Neural progenitor cell (in vitro differentiated cells): ENCODE measurements around the gene OPCML.

Source experiments
- CTCF ChIP-seq: fragments of 200-600 bp; sonication (generic); IDR thresholded peaks from 2 replicates; pipeline ENCODE4 v1.5.1; 2017; ENCODE audit warnings: antibody characterized with exemption, mild to moderate bottlenecking
- EZH2 ChIP-seq: fragments of 200-600 bp; sonication (generic); IDR thresholded peaks from 2 replicates; pipeline ENCODE4 v1.6.1; 2017; ENCODE audit warnings: antibody characterized with exemption, mild to moderate bottlenecking, moderate library complexity
- EZH2phosphoT487 ChIP-seq: fragments of 200-600 bp; sonication (generic); IDR thresholded peaks from 2 replicates; pipeline ENCODE4 v1.6.1; 2017; ENCODE audit warnings: antibody characterized with exemption

GRCh38 chr11:133048270-133048669 lies 484.0 kb downstream of the OPCML start:
- TF ChIP-seq CTCF (no peak), EZH2phosphoT487 (no peak), EZH2 (no peak)
